ENCODE data around the gene TMEM187.

The TMEM187 gene, protein sequence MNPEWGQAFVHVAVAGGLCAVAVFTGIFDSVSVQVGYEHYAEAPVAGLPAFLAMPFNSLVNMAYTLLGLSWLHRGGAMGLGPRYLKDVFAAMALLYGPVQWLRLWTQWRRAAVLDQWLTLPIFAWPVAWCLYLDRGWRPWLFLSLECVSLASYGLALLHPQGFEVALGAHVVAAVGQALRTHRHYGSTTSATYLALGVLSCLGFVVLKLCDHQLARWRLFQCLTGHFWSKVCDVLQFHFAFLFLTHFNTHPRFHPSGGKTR

GRCh38 chrX:153972368-153973126 is at the start of gene TMEM187:
TSS of gene TMEM187 (plus strand) at chrX:153972754. CDS start at chrX:153982063, 9,309 bp downstream.
- no peak for FAIRE-seq

- no peak for FAIRE-seq
Measured at GRCh38 chrX:153922932-153923857, 49.4 kb upstream of the TMEM187 start.

DNA sequence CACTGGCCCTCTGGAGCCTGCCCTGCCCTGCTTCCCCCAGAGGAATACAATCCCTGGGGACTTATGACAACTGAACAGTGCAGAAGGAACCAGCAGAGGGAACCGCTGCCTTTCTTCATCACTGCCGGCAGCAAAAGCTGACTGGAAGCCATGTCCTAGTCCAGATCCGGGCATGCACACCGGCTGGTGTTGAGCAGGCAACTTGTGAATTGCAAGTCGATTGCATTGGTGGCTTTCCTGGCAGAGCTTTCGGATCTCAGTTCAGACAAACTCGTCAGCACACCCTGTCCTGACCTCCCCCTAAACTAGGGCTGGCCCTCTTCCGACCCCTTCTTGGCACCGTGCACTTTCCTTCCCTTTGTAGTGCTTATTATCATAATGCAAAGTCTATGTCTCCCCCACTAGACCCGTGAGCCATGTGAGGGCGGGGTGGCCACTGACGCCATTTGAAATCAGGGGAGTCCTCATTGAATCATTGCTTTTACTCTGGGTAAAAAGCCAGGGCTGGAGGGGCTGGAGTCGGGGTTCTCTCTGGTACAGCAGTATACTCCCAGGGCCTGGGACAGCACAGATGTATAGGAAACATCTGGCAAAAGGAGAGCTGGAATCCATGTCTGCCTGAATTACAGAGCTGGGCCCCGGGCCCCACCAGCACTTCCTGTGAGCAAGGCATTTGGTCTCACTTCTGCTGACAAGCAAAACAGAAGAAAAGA is 48.2 kb upstream of the TMEM187 start:
- FAIRE-seq = no peak

DNA sequence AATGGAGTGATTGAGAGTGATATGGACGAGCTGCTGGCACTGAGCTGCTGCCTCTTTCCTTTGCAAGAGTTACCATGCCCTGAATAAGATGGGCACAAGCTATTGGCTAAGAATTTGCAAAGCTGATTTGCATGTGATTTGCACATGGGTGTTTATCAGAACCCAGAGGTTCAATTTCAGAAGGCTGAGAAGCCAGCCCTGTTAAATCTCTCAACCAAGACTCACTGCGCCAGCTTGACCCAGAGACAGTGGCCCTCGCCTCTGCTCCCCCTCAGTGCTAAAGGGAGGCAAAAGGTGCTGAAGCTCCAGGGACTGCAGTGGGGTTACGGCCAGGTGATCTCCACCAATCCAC is 47.2 kb upstream of the TMEM187 start:
- no peak for FAIRE-seq

- FAIRE-seq = no peak
Measured at GRCh38 chrX:153925739-153926551, 46.6 kb upstream of the TMEM187 start, which contains the start of gene ARHGAP4. TSS of gene ARHGAP4 (minus strand) at chrX:153926264. CDS start at chrX:153926202, 62 bp downstream.

DNA sequence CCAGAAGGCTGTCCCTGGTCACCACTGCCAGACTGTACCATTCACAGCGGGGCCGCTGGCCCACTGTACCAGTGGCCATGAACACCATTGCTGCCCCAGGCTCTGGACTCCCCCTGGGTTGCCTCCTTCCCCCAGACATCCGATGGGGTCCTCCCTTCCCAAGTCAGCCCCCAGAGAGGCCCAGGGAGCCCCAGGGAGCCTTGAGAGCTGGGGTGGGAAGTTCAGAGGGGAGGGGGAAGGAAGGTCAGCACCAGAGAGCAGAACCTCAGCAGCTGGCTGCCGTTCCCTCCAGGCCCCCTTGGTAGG is 46.0 kb upstream of the TMEM187 start:
- no peak for FAIRE-seq

GRCh38 chrX:153926858-153927671 is 45.5 kb upstream of the TMEM187 start:
- no peak for FAIRE-seq

DNA sequence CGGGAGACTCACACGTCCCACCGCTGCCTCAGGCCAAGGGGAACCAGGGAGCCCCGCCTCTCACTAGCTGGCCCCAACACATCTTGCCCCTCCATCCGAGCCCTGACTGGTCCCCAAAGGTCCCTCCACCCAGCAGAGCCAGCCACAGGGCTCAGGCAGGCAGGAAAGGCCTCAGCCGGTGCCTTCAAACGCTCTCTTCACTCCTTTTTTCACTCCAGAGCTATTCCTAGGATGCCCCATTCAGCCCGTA is 45.0 kb upstream of the TMEM187 start:
- FAIRE-seq = no peak

- peak; percentile 96 for FAIRE-seq
Measured at GRCh38 chrX:153927922-153928760, 44.4 kb upstream of the TMEM187 start.

GRCh38 chrX:153928846-153929245 is 43.7 kb upstream of the TMEM187 start:
- FAIRE-seq = no peak

DNA sequence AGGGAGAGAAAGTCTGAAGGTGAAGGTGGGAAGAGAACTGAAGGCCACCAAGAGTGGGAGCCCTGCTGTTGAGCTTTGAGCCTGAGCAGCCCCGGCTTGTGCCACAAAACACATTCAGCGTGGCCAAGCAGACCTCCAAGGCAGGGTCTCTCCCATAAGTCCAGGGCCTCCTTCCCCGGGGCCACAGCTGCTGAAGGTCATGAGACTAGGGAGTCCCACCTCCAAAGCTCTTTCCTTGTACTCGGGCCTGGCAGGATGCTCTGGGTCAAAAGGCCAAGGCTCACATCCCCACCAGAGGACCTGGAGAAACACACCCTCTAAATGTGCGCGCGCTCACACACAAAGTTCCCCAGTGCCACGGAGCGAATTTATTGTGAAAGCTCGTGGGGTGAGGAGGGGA is 43.0 kb upstream of the TMEM187 start:
- no peak for FAIRE-seq

GRCh38 chrX:153930011-153930910 is 42.3 kb upstream of the TMEM187 start:
- no peak for FAIRE-seq

GRCh38 chrX:153931151-153931550 is 41.4 kb upstream of the TMEM187 start:
- FAIRE-seq = no peak

DNA sequence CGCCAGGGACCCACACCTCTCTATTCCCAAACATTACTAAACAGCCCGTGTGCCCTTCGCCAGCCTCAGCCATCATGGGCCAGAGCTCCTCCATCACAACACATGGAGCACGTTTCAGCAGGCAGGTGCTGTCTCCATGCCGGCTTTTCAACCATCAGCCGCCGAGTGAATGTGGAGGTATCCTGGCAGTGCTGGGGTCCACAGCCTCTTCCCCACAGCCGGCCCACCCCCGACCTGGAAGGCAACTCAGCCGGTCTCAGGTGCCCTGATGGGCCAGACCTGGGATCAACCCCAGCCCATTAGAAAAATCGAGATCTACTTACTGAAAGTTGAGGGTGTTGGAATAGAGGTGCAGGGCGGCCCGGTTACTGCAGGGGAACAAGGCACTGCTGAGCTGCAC is 40.8 kb upstream of the TMEM187 start:
- FAIRE-seq = no peak

GRCh38 chrX:153932220-153932915 is 40.2 kb upstream of the TMEM187 start:
- no peak for FAIRE-seq

- no peak for FAIRE-seq
Measured at GRCh38 chrX:153933748-153934147, 38.8 kb upstream of the TMEM187 start.

GRCh38 chrX:153934148-153934761 is 38.3 kb upstream of the TMEM187 start:
- no peak for FAIRE-seq

DNA sequence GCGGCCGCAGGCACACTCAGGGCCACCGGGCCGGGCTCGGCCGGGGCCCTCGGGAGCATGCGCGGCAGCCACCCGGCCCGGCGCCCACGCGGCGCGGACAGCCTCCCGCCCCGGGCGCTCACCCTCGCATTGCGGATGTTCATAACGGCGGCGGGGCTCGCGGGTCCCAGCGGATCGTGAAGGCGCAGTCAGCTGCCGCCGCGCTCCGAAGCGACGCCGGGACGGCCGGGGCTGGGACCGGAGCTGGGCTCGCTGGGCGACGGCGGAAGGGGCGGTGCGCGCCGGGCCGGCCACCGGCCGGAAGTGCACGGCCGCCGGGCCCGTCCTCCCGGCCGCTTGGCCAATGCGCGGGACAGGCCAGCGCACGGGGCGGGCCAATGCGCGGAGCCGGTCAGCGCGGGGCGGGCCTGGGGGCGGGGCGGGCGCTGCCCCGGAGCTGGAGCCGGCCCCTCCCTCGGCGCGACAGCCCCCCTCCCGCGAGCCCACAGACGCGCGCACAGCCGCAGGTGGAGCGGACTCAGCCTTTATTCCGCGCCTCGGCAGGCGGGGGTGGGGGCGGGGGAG is 37.7 kb upstream of the TMEM187 start, which contains the start of gene NAA10:
Gene NAA10 (minus strand): TSS at position 276 of the 564 bp plus-strand sequence. CDS start 133 bp downstream, at position 143.
- no peak for FAIRE-seq
